HG02678 (cell line): ENCODE measurements around the gene HOXA5.

Experiments
- ATAC-seq: cut with Tn5 transposase; IDR thresholded peaks from one replicate; pipeline ENCODE4 v1.9.1; 2021; ENCODE audit warnings: mild to moderate bottlenecking, moderate library complexity; ENCODE audit not compliant: unreplicated experiment

HOXA5 gene

DNA sequence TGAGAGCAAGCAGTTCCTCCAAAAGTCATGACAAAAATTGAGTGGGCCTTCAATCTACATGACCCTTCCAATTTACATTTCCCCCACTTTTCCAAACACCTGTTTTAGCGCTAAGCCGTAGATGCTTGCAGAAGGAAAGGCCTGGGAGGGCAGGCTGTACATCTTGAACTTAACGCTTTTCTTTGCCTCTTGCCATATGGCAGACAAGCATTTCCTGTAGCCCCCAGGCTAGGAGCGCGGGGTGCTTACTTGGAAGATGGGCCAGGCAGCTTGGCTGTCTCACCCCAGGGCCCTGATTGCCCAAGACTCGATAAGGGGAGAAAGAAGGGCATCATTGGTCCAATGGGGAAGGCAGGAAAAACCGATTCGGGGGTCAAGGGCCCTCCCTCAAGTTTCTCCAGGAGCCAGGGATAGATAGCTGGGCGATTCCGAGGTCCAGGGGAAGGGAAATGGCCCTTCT, 28.9 kb upstream of the HOXA5 start:
- no peak for ATAC-seq

DNA sequence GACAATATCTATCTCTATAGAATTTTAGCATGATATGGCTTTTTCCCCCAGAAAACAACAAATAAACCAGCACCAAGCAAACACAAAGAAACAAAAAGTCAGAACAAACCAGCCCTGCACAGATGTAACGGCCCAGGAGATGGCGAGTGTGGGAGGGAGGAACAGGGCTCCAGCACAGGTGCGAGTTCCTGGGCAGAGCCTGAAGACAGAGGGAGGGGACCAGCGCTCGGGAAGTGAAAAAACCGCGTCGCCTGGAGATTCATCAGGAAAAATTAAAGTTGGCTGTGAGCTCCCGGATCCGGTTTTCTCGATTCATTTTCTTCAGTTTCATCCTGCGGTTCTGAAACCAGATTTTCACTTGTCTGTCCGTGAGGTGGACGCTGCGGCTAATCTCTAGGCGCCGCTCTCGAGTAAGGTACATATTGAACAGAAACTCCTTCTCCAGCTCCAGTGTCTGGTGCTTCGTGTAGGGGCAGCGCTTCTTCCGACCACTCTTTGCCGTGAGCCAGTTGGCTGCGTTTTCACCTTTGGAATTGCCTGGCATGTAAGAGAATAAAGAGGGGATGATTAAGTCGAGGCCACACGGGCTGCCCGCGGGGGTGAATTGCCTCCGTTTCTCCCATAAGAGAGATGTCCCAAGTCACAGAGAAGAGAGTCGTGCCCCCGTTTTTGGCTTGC, 28.3 kb upstream of the HOXA5 start:
- no peak for ATAC-seq

DNA sequence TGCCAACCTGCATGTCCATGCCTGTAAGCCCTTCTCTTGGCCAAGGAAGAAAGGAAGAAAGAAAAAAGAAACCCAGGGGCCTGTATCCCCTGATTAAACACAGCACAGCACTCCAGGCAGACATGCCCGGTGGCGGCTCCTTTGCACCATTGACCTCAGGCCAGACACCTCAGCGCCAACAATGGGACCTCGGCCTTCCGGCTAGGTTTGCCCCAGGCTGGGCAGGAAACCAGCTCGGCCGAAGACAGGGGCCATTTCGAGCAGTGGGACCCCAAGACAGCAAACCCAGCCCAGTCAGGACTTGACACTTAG, 27.8 kb upstream of the HOXA5 start:
- no peak for ATAC-seq

DNA sequence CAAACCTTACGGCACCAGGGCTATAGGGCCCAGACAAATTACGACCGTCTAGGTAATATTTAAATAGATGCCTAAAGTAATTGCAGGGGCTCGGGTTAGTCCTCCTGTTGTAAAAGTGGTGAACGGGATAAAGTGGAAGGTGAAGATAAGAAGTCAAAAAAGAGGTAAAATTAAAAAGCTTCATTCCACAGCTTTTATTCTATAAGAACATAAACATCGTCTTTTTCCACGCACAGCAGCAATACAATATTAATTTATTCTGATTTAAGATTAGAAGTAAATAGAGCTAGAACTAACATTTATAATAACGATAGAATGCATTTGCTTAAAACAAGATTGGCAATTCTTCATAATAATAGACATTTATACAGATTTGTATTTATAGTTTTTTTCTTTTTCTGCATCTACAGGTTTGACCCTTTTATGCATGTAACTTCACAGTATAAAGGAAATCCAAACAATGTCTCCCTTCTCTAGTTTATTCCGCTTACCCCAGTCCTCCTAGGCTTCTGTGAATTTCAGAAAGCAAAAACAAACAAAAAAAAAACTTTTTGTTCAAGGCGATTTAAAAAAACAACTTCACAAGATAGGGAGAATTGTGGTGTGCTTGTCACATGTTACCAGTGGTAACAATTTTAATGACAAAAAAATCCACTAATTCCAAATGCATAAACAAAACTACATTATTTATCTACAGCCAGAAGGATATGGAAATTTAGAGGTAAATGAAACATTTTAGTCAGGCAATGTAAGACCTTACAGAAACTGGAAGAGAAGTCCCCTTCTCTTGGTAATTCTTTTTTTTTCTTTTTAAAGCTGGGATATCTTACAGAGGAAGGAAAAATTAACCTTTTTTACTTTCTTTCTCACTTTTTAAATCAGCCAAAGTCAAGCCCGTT, 27.2 kb upstream of the HOXA5 start:
- ATAC-seq = no peak

DNA sequence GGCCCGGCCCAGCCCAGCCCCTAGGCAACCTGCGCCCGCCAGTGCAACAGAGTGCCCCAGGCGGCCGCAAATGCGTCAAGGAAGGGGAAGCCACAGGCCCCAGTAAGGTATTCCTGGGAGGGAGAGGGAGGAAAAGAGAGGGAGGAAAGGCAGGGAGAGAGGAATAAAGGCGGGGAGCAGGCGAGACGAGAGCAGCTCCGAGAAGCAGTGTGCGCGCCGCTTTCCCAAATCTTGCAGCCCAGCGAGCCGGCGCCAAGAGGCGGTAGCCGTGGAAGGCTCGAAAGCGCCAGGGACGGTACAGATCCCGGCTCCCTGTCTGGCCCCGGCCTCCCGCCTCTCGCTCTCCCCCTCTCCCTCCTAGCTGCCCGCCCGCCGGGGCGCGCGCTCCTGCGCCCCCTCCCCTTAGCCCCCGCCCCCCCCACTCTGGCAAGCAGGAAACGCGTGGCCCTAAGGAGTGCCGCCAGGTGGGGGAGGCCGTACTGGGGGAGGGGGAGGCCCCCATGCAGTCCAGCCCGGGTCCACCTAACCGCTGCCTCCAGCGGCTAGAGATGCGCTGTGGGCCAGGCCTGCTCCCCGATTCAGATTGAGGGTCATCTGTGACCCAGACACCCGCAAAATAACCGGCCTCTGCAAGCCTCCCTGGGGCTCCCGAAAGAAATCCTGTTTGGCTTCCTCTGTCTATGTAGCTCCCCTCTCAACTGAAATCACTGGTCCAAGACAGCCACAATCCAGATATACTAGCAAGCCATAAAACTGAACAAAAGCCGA, 26.4 kb upstream of the HOXA5 start:
- ATAC-seq = no peak

DNA sequence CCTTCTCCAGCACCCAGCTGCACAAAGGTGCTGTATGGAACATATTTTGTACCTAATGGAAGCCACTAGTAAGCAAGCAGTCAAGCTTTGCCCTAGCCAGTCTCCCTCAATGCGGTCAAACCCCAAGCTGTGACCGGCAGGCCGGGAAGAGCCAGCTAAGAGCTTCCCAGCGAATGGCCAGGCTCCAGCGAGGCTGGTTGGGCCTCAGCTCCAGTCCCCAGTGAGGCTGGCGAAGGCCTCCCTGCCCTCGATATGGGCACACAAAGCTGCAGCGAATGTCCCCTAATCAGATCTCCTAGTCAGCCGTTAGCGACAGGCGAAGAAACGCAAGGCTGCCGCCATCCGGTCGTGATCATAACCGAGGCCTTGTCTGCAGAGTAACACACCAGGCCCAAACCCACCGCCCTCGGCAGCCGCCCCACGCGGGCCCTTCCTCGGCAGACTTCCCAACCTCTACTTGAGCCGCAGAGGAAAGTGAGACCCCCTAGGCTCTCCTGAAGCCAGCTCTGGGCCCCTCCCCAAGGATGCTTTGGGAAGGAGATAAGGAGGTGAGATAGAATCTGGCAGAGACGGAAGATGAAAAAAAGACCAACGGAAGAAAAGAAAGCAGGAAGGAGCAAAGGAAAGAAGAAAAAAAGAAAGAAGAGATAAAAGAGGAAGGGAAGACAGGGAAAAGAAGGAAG, 24.9 kb upstream of the HOXA5 start:
- no peak for ATAC-seq

DNA sequence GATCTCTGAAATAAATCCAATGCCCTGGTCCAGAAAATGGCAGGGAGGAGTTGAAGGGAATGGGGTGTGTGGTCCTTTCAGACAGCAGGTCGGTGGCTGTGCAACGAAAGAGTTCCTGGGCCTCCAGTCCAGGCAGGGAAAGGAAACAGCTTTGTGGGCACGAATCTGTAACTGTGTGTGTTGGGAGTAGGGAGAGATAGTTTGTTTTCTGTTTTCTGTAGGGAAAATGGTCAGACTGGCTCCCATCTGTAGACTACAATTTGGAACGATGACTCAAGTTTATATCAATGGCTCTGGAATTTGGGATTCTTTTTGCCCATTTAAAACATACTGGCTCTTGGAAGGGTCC, 24.4 kb upstream of the HOXA5 start:
- no peak for ATAC-seq

DNA sequence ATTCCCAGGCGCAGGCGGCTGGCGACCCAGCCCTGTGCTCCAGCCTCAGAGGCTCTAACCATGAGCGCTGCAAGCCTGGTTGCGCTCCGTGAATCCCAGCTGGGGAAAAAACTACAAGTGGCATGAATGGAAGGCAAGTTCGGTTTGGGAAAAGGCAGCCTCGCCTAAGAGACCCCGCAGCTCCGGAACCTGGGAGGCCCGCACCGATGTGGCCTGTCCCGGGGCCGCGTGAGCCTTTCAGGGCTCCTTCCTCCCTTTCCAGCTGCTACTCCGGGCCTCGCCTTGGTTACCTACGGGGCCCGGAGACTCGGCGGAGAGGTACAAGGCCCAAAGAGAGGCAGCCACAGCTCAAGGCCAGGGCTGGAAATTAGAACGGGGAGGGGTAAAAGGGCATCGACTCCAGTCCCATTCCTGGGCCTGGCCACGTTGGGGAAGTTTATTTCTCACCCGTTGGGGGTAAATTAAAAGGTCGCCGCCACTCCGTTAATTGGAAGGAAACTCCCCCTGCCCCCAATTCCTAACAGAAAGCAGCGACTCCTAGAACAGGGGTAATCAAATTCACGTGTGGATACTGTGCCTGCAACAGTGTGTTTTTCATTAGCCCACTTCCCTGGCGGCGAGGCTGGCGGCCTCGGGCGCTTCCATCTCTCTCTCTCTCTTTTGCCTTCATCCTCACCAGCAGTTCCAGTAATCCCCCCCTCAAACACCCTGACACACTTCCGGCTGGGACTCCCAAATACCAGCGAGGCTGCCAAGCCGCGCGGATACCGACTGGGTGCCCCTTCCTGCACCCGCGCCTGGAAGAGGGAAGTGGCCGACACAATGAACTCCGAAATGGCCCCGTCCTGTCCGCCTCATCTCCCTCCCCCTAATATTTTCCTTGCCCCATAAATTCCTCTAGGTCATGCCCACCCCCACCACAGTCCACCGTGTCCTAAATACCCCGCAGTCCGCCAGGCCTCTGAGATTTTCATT, 23.3 kb upstream of the HOXA5 start:
- no peak for ATAC-seq

DNA sequence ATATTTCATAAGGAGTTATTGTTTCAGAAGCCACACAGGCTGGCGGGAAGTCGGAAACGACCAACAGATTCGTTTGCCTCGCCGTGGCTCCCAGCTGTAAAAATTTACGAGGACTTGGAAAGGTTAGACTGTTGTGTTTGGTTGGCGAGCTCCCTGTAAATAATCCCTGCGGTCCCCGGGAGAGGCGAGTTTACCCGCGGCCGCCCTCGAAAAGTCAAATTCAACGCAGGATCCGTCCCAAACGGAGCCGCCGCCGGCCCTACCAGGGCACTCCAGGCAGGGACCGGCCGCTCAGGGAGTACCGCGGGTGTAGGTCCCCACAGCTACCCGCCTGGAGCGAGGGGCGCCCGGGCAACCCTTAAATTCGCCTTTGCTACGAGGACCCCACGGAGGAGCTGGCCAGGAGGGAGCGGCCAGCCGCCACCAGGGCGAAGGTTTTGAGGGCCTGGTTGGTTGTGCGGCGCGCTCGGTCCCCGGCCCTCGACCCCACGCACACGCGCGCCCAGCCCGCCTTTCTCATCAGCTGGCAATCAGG, 22.6 kb upstream of the HOXA5 start:
- no peak for ATAC-seq

DNA sequence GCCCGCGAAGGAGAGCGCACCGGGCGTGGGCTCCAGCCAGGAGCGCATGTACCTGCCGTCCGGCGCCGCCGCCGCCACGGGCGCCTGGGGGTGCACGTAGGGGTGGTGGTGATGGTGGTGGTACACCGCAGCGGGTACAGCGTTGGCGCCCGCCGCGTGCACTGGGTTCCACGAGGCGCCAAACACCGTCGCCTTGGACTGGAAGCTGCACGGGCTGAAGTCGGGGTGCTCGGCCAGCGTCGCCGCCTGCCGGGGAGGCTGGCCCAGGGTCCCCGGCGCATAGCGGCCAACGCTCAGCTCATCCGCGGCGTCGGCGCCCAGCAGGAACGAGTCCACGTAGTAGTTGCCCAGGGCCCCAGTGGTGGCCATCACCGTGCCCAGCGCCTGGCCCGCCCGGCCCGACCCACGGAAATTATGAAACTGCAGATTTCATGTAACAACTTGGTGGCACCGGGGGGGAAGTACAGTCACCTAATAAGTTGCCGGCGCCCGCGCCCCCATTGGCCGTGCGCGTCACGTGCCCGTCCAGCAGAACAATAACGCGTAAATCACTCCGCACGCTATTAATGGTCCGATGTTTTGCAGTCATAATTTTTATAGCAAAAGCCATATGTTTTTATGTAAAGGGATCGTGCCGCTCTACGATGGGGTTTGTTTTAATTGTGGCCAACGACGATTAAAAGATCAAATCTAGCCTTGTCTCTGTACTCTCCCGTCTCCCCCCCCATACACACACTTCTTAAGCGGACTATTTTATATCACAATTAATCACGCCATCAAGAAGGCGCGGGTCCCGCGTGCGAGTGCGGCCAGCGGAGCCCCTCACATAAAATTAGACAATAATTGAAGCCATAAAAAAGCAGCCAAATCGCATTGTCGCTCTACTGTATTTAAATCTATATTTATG, 21.9 kb upstream of the HOXA5 start, which contains the start of gene HOXA9:
Gene HOXA9, minus strand, starts transcription at position 449 of the 907 bp plus-strand sequence. Its CDS starts 80 bp downstream, at position 369.
- no peak for ATAC-seq

DNA sequence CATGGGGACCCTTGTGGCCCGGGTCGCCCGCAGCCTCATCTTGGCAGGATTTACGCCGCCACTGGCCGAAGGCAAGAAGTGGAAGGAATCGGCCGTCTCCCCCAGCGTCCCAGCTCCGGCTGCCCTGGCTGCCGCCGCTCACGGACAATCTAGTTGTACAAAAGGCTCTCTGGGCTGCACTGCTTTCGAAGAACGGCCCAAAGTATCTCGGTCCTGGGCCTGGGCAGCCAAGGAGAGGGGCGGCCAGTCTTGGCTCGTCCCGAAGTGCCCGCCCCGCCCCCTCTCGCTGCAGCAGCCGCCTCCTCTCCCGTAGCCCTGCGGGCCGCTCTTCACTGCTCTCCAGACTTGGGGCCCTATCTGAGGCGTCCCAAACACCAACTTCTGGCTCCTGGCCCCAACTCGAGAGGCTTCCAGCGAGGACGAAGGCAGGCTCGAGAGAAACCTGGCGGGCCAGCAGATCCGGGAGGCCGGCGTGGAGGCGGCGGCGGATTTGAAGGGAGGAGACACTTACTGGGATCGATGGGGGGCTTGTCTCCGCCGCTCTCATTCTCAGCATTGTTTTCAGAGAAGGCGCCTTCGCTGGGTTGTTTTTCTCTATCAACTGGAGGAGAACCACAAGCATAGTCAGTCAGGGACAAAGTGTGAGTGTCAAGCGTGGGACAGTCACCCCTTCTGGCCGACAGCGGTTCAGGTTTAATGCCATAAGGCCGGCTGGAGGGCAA, 21.0 kb upstream of the HOXA5 start:
- ATAC-seq = no peak

DNA sequence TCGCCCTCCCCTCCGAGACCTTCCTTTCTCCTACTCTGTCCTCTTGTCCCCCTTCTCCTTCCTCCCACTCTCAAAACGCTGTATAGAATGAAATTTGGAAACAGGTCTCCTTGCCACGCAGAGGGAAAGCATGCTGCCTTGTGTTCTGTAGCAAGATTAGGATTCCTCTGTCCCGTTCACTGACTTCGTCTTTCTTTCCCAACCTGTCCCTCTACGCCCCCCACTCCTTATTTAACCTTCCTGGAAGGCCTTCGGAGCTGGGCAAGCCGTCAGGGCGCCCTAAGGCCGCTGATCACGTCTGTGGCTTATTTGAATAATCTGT, 20.5 kb upstream of the HOXA5 start:
- no peak for ATAC-seq

DNA sequence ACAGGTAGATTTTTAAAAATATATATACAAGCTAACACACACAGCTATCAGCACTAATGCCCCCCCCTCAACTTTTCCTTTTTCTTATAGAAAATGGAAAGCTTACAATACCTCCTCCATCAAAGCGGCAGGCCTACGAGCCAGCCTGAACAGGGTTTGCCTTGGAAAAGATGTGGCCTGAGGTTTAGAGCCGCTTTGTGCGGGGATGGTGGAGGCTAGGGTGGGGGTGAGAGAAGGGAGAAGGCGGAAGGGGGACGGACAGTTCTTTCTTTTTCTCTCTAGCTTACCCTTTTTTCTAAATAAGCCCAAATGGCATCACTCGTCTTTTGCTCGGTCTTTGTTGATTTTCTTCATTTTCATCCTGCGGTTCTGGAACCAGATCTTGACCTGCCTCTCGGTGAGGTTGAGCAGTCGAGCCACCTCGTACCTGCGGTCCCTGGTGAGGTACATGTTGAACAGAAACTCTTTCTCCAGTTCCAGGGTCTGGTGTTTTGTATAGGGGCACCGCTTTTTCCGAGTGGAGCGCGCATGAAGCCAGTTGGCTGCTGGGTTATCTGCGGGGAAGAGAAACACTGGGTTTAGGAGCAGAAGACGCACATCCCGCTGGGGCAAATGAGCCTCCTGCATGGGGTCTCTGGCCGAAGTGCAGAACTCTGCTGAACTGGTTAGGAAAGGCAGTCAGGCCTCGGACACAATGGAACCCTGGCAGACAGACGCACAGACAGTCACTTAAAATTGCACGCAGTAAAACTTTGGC, 20.0 kb upstream of the HOXA5 start:
- ATAC-seq = no peak

DNA sequence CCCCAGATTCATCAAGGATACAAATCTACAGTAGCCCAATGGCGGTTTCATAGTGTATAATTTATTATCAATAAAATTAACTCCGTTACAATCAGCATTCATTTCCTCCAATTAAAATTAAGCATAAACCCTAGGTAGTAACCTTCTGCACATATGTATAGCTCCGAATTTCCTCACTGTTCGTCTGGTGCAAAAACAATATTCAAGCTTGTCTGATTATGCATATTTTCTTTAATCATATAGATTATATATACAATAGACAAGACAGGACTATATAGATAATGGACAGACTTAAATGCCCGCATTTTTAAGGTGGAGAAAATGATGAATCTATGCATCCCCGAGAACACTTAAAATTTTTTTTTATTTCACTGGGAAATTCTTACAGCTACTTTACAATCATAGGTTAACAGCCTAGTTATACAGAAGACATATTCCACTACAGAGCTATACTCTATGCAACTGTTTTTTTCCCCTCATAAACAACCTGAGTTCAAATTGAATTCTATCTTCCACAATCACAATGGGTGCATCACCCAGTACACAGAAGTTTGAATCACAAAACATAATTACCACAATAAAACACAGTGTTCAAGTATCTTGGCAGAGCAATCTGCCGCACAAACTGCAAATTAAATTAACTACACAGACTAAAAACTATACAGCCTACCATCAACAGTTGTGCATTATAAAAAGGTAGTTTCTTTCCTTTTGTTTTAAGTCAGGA, 19.2 kb upstream of the HOXA5 start:
- ATAC-seq = no peak

DNA sequence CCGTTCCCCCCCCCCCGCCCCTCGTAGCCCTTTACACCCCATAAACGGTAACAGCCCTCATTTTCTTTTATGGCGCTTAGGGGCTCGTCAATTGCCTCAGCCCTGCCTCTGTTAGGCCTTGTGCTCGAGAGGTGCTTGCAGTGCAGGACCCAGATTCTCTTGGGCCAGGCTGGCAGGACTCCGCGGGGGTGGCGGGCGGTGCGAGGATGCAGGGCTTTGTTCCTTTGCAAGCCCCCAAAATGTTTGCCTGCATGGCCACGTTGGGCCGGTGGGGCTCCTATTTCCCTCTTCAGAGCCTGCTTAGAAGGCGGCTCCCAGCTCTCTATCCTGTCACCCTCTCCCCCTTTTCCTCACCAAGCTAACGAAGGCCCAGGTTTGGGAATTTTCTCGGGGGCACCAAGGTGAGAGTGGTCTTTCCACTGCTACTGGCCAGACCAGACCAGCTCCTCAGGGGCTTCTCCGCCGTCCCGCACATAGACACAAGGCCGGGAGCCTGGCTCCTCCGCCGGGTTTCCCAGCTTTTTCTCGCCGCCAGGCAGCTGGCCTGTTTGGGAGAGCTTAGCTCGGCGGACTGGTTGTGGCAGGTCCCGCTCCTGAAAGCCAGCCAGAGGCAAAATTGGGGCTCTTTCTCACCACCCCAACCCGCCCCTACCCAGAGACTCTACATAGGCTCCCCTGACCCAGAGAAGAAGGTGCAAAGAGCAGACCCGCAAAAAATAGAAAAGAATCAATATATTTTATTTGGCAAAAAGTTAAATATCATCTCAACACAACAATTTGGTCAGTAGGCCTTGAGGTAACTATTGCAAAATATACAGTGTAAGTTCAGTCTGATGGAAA, 18.5 kb upstream of the HOXA5 start:
- no peak for ATAC-seq

DNA sequence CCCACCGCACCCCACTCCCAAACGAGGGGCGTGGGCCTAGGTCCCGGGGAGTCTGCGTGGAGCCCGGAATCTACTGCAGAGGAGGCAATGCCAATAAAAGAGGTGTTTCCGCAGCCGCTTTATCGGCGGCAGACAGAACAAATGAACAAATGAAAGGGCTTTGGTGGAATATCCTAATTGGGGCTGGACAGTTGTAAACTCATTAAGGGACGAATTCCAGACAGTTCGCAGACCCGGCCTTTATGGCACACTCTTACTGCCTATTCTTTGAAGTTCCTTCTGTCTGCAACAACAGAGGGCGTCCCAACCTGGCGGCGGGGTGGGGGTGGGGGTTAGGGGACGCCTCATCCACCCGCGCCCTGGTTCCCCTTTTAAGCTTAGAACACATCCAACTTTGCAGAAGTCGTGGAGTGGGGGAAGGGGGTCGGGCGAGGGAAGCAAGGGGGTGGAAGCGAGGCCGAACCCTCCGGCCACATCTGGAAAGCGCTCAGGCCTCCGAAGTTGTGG, 17.8 kb upstream of the HOXA5 start:
- ATAC-seq = no peak
